Measurements from ENCODE around the gene SCN5A.

Gene SCN5A

DNA sequence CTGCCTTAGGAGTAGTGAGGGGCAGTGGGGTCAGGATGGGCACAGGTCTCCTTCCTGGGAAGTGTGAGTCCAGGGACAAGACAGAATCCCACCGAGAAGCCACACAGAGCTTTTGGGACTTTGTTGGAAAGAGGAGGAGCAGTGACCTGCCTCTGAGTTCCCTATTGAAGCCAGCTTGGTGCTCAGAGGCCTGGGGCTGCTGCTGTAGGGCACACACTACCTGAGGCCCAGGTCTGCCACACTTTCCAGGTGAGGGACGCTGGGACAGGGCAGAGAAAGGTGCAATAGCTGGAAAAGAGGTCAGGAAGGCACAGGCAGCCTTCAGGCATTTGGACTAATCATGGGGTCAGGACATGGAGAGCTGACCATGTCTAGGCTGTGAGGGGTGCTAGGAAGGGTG, 67.7 kb downstream of the SCN5A start:
- Histone ChIP-seq H3K4me1 (ENCODE audit: control insufficient read depth, insufficient read depth, low read length, poor library complexity, severe bottlenecking) (no peaks in the 10 kb centered on the region), H3K36me3 (ENCODE audit: control insufficient read depth, insufficient read depth, low read length) (no peaks in the 10 kb centered on the region)

DNA sequence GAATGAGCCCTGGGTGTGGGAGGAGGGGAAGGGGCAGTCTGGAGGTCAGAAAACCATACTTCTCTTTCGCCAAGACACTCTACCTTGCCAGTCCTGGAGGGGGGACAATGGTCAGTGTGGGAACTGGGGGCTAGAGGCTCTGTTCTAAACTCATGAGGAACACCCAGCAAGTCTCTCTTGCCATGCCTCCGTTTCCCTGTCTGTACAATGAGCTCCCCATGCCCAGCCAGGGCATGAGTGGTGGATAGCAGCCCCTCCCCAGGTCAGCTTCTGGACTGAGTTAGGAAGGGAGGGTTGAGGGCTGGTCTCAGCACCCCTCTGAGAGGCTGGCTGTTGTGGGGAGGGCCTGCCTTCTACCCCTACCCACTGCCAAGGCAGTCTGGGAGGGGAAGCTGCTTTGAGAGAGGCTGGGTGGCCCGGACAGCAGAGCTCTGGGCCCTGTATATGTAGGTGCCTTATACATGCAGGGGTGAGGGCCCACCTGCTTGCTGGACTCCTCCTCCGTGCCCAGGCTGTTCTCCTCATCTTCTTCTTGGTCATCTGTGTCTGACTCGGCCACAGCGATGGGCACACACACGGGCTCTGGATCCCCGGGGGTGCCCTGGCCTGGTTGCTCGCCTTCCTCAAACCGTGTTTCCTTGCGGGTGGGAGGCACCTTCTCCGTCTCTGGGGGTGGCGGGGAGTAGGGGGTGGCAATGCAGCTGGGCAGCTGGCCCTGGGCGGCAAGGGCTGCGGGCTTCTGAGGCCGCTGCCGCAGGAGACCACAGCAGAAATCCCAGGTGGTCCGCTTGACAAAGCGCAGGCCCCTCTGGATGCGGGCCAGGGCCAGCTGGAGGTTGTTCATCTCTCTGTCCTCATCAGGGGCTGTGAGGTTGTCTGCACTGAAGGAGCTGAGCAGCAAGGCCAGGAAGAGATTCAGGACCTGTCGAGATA, 68.8 kb downstream of the SCN5A start:
- H3K4me3 ChIP-seq (ENCODE audit: insufficient read depth, low read depth, low read length, poor library complexity, severe bottlenecking) = no peak overlapping the region
- no peaks in the 10 kb centered on the region for H3K4me1 ChIP-seq (ENCODE audit: control insufficient read depth, insufficient read depth, low read length, poor library complexity, severe bottlenecking)
- no peaks in the 10 kb centered on the region for H3K36me3 ChIP-seq (ENCODE audit: control insufficient read depth, insufficient read depth, low read length)
- no peaks in the 10 kb centered on the region for H3K9me3 ChIP-seq (ENCODE audit: control insufficient read depth, low read length)
- DNase-seq = no peak
- no peak overlapping the region for H3K27ac ChIP-seq (ENCODE audit: insufficient read depth, low read length, poor library complexity, severe bottlenecking)
- H3K27me3 ChIP-seq (replicated peaks; ENCODE audit: control insufficient read depth, insufficient read depth, low read length, poor library complexity, severe bottlenecking) = no peaks in the 10 kb centered on the region

More for the DNA sequence above, 67.7 kb downstream of the SCN5A start:
- Histone ChIP-seq H3K9me3 (ENCODE audit: control insufficient read depth, low read length) (no peaks in the 10 kb centered on the region), H3K4me3 (ENCODE audit: insufficient read depth, low read depth, low read length, poor library complexity, severe bottlenecking) (no peak overlapping the region), H3K27me3 (replicated peaks; ENCODE audit: control insufficient read depth, insufficient read depth, low read length, poor library complexity, severe bottlenecking) (no peaks in the 10 kb centered on the region), H3K27ac (ENCODE audit: insufficient read depth, low read length, poor library complexity, severe bottlenecking) (no peak overlapping the region)
- no peak for DNase-seq

DNA sequence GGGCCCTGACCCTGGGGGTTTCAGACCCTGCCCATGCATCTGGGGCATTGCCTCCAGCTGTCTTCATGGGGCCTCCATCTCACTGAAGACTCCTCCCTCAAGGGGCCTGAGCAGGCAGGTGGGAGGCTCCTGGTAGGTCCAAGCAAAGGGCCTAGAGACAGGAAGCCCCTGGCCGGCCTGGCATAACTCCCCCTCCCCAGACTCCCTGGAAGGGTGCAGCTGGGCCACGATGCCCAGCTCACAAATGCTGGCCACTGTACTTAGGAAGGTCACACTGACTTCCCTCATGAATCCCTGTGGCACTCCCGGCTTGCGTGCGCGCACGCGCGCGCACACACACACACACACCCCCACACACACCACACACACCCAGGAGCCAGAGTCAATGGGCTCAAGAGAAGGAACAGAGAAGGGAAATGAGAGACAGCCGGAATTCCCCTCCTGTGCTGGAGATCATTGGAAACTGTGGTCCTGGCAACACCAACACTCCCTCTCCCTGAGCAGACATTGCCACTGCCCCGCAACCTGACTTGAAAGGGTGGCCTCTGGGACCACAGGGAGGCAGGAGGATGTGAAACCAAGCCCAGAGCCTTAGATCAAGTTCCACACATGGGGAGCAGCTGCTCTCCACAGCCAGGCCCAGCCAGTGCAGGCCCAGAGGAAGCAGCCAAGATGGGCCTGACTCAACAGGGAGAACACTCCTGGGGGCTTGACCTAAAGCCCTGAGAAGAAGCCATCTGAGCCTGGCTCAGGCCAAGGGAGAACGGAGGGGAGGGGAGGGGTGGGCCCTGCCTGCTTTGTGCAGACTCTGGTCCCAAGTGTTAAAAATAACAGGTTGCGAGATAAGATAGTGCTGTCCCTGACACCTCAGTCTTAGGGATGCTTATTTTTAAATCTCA, 69.7 kb downstream of the SCN5A start:
- no peak for DNase-seq
- no peak overlapping the region for H3K4me3 ChIP-seq (ENCODE audit: insufficient read depth, low read depth, low read length, poor library complexity, severe bottlenecking)
- H3K27ac ChIP-seq (ENCODE audit: insufficient read depth, low read length, poor library complexity, severe bottlenecking) = no peak overlapping the region
- no peaks in the 10 kb centered on the region for H3K9me3 ChIP-seq (ENCODE audit: control insufficient read depth, low read length)
- no peaks in the 10 kb centered on the region for H3K4me1 ChIP-seq (ENCODE audit: control insufficient read depth, insufficient read depth, low read length, poor library complexity, severe bottlenecking)
- H3K36me3 ChIP-seq (ENCODE audit: control insufficient read depth, insufficient read depth, low read length) = no peaks in the 10 kb centered on the region
- H3K27me3 ChIP-seq (replicated peaks; ENCODE audit: control insufficient read depth, insufficient read depth, low read length, poor library complexity, severe bottlenecking) = no peaks in the 10 kb centered on the region

DNA sequence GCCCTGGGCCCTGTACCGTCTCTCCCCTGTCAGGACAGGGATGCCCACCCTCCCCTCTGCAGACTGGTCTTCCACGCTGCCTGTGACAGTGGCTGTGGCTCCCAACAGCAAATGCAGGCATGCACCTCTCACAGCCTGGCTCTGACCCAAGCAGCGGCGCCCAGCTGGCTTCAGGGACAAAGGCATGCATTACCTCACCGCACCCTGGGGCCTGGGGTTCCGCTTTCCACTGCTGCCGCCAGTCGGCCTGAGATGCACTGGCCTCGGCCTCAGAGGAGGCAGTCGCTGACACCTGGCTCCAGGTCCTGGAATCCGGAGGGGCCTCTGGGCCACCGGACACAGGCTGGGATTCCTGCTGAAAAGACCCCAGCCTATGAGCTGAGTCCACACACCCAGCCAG, 70.3 kb downstream of the SCN5A start:
- DNase-seq = no peak
- Histone ChIP-seq H3K9me3 (ENCODE audit: control insufficient read depth, low read length) (no peaks in the 10 kb centered on the region), H3K36me3 (ENCODE audit: control insufficient read depth, insufficient read depth, low read length) (no peaks in the 10 kb centered on the region), H3K27me3 (replicated peaks; ENCODE audit: control insufficient read depth, insufficient read depth, low read length, poor library complexity, severe bottlenecking) (no peaks in the 10 kb centered on the region), H3K4me1 (ENCODE audit: control insufficient read depth, insufficient read depth, low read length, poor library complexity, severe bottlenecking) (no peaks in the 10 kb centered on the region), H3K4me3 (ENCODE audit: insufficient read depth, low read depth, low read length, poor library complexity, severe bottlenecking) (no peak overlapping the region), H3K27ac (ENCODE audit: insufficient read depth, low read length, poor library complexity, severe bottlenecking) (no peak overlapping the region)

DNA sequence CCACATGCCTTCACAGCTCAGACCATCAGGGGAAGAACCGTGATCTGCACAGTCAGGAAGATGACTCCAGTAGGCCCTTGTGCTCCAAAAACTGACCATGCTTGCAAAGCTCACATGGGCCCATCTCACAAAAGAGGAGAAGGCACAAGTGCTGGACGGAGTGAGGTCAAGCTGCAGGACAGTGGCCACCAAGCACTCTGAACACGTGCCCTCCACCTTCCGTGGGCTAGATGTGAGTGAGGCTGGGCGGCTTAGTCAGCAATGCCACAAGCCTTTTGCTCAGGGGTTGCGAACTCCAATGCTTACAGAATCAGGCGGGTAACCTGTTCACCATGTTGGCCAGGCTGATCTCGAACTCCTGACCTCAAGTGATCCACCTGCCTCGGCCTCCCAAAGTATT, 70.9 kb downstream of the SCN5A start:
- Histone ChIP-seq H3K27ac (ENCODE audit: insufficient read depth, low read length, poor library complexity, severe bottlenecking) (no peak overlapping the region), H3K9me3 (ENCODE audit: control insufficient read depth, low read length) (no peaks in the 10 kb centered on the region), H3K36me3 (ENCODE audit: control insufficient read depth, insufficient read depth, low read length) (no peaks in the 10 kb centered on the region), H3K27me3 (replicated peaks; ENCODE audit: control insufficient read depth, insufficient read depth, low read length, poor library complexity, severe bottlenecking) (no peaks in the 10 kb centered on the region), H3K4me1 (ENCODE audit: control insufficient read depth, insufficient read depth, low read length, poor library complexity, severe bottlenecking) (no peaks in the 10 kb centered on the region), H3K4me3 (ENCODE audit: insufficient read depth, low read depth, low read length, poor library complexity, severe bottlenecking) (no peak overlapping the region)
- no peak for DNase-seq

DNA sequence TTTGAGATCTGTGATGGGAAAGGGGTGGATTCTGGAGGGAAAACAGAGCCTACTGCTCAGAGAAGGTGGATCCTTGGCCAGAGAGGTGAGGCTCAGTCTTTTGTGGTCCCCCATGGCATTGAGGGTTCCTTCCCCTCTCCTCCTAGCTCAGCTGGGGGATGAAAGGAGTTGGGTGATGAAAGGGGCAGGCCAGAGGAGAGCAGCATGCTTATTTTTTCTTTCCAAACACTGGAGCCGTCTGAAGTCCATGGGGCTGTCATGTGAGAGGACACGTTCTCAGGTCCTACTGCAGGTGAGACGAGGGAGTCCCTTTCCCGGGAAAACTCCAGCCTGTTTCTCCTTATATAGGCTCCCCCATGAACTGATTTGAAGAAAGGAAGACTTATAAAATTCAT, 71.4 kb downstream of the SCN5A start:
- Histone ChIP-seq H3K4me3 (ENCODE audit: insufficient read depth, low read depth, low read length, poor library complexity, severe bottlenecking) (no peak overlapping the region), H3K4me1 (ENCODE audit: control insufficient read depth, insufficient read depth, low read length, poor library complexity, severe bottlenecking) (no peaks in the 10 kb centered on the region), H3K9me3 (ENCODE audit: control insufficient read depth, low read length) (no peaks in the 10 kb centered on the region), H3K36me3 (ENCODE audit: control insufficient read depth, insufficient read depth, low read length) (no peaks in the 10 kb centered on the region), H3K27me3 (replicated peaks; ENCODE audit: control insufficient read depth, insufficient read depth, low read length, poor library complexity, severe bottlenecking) (no peaks in the 10 kb centered on the region), H3K27ac (ENCODE audit: insufficient read depth, low read length, poor library complexity, severe bottlenecking) (no peak overlapping the region)
- DNase-seq = no peak

DNA sequence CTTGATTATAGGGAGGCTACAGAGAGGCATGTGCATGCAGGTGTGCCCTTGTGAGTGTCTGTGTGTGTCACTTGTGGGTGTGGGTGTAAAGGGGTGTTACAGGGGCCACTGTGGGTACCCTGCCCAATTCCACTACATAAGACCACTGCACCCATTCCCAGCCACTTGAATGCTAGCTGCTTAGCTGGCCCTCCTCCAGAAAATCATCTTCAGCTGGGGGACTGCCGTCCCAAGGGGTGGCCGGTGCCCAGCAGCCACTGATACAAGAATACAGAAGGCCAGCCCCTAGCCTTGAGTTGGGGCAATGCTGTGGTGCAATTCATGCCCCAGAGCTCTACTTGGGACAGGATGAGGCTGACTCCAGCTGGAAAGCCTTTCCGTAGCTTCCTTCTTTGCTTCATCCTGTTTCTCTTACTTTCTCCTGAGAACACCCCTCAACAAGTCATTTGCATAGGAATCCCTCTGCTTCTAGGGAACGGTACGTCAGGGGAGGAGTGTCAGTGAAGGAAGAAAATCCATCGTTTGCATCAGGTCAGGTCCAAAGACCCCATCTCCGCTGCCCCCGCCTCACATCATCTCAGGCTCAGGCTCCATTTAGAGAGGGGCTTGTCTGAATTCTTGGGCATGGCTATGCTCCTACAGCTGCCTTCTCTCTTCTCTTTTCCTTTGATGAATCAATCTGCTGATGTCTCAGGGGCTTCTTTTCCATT, 72.0 kb downstream of the SCN5A start:
- Histone ChIP-seq H3K36me3 (ENCODE audit: control insufficient read depth, insufficient read depth, low read length) (no peaks in the 10 kb centered on the region), H3K4me3 (ENCODE audit: insufficient read depth, low read depth, low read length, poor library complexity, severe bottlenecking) (no peak overlapping the region), H3K27ac (ENCODE audit: insufficient read depth, low read length, poor library complexity, severe bottlenecking) (no peak overlapping the region), H3K27me3 (replicated peaks; ENCODE audit: control insufficient read depth, insufficient read depth, low read length, poor library complexity, severe bottlenecking) (no peaks in the 10 kb centered on the region), H3K4me1 (ENCODE audit: control insufficient read depth, insufficient read depth, low read length, poor library complexity, severe bottlenecking) (no peaks in the 10 kb centered on the region), H3K9me3 (ENCODE audit: control insufficient read depth, low read length) (no peaks in the 10 kb centered on the region)
- DNase-seq = no peak

DNA sequence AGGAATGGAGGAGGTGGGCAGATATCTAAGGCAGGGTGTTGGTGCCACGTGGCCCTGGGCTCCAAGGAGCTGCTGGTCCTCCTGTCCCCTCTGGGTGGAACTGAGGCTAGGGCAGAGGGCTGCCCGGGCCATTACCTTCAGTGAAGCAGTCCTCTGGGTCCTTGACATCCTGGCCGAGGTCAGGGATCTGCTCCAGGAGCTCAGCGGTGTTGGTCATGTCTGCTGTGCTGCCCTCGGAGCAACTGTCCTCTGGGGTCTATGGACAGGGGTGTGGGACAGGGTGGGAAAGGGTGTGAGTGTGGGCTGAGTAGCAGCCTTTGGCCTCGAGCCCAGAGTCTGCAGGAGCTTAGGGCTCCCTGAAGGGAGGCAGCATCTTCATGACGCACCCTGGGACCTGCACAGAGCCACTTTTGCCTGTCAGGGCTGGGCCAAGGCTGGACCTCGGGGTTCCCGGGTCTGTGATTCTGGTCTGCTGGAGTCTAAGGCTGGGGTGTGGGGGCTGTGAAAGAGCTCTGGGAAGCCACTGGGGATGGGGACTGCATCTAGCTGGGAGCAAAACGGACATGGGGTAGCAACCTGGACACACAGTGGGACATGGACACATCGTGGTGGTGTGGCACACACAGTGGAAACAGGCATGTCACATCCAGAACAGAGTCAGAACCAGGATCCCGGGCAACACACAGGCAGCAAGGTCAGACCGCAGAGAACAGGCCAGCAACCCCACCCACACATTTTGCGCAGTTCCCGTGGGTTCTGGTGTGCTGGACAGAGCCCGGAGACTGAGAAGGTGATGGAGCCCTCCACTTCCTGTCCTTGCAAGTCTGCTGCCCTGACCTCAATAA, 72.7 kb downstream of the SCN5A start:
- Histone ChIP-seq H3K27me3 (replicated peaks; ENCODE audit: control insufficient read depth, insufficient read depth, low read length, poor library complexity, severe bottlenecking) (no peaks in the 10 kb centered on the region), H3K27ac (ENCODE audit: insufficient read depth, low read length, poor library complexity, severe bottlenecking) (no peak overlapping the region), H3K36me3 (ENCODE audit: control insufficient read depth, insufficient read depth, low read length) (no peaks in the 10 kb centered on the region), H3K4me1 (ENCODE audit: control insufficient read depth, insufficient read depth, low read length, poor library complexity, severe bottlenecking) (no peaks in the 10 kb centered on the region), H3K9me3 (ENCODE audit: control insufficient read depth, low read length) (no peaks in the 10 kb centered on the region), H3K4me3 (ENCODE audit: insufficient read depth, low read depth, low read length, poor library complexity, severe bottlenecking) (no peak overlapping the region)
- DNase-seq = no peak

DNA sequence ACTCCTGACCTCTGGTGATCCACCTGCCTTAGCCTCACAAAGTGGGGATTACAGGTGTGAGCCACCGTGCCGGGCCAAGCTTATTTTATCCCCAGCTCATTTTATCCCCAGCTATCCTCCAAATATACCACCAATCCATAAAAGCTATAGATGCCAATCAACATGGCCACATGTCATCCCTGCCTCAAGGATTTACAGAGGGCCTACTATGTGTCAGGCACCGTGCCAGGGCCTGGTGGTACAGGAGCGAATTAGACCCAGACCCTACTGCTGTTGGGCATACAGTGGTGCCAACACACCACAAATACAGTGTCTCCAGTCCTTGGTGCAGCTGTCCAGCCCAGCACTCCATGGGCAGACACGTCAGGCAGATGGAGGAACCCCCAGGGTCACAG, 73.4 kb downstream of the SCN5A start:
- no peaks in the 10 kb centered on the region for H3K36me3 ChIP-seq (ENCODE audit: control insufficient read depth, insufficient read depth, low read length)
- H3K4me3 ChIP-seq (ENCODE audit: insufficient read depth, low read depth, low read length, poor library complexity, severe bottlenecking) = no peak overlapping the region

More for the DNA sequence above, 73.4 kb downstream of the SCN5A start:
- no peaks in the 10 kb centered on the region for H3K9me3 ChIP-seq (ENCODE audit: control insufficient read depth, low read length)
- no peak for DNase-seq
- H3K4me1 ChIP-seq (ENCODE audit: control insufficient read depth, insufficient read depth, low read length, poor library complexity, severe bottlenecking) = no peaks in the 10 kb centered on the region
- H3K27me3 ChIP-seq (replicated peaks; ENCODE audit: control insufficient read depth, insufficient read depth, low read length, poor library complexity, severe bottlenecking) = no peaks in the 10 kb centered on the region
- H3K27ac ChIP-seq (ENCODE audit: insufficient read depth, low read length, poor library complexity, severe bottlenecking) = no peak overlapping the region
